Fibroblast of lung (primary cell): Measurements from ENCODE around the gene TLR6. TPM values are rescaled to one million over a fixed set of nuclear protein-coding genes. Genes with fewer than 3 reads are reported as not detected.

Experiments used
- DNase-seq, 2 donors: peaks; one replicate each; pipeline versions ENCODE4 v3.0.0 to v3.0.0-alpha.2; 2010; ENCODE audit warnings: low read depth in 2 of 2
- H2AFZ ChIP-seq: 2 replicates; pipeline ENCODE4 v1.5.1; 2012; ENCODE audit warnings: low read length, control low read depth, inconsistent platforms
- H3K27ac ChIP-seq: 2 replicates; pipeline ENCODE4 v1.5.1; 2011; ENCODE audit warnings: low read length, control low read depth; ENCODE audit not compliant: insufficient read depth
- H3K27me3 ChIP-seq: 2 replicates; pipeline ENCODE4 v1.5.1; 2011; ENCODE audit warnings: mild to moderate bottlenecking, low read length; ENCODE audit not compliant: control insufficient read depth, insufficient read depth
- H3K36me3 ChIP-seq: 2 replicates; pipeline ENCODE4 v1.5.1; 2011; ENCODE audit warnings: low read length; ENCODE audit not compliant: control insufficient read depth, insufficient read depth
- H3K4me1 ChIP-seq: 2 replicates; pipeline ENCODE4 v1.5.1; 2011; ENCODE audit warnings: low read length; ENCODE audit not compliant: control insufficient read depth, insufficient read depth; ENCODE audit errors: extremely low read depth
- H3K4me2 ChIP-seq: 2 replicates; pipeline ENCODE4 v1.5.1; 2011; ENCODE audit warnings: low read length, control low read depth; ENCODE audit not compliant: insufficient read depth; ENCODE audit errors: extremely low read depth
- H3K4me3 ChIP-seq, 4 experiments: fragments of 200-600 bp in 1 of 4; sonication (generic) in 1 of 4; replicated peaks in 1 of 4; 2 replicates each; pipeline ENCODE4 v1.5.1; 2011 to 2016; ENCODE audit warnings: low read length in 4 of 4, low read depth in 3 of 4, mild to moderate bottlenecking in 3 of 4, control low read depth in 2 of 4, inconsistent platforms in 1 of 4, mixed read lengths in 1 of 4; ENCODE audit not compliant: insufficient read depth in 1 of 4; ENCODE audit errors: control extremely low read depth in 1 of 4
- H3K79me2 ChIP-seq: 2 replicates; pipeline ENCODE4 v1.5.1; 2012; ENCODE audit warnings: mild to moderate bottlenecking, low read length, inconsistent platforms; ENCODE audit not compliant: control insufficient read depth, insufficient read depth
- H3K9ac ChIP-seq: 2 replicates; pipeline ENCODE4 v1.5.1; 2011; ENCODE audit warnings: mild to moderate bottlenecking, low read length, control low read depth; ENCODE audit not compliant: insufficient read depth
- H3K9me3 ChIP-seq: 2 replicates; pipeline ENCODE4 v1.5.1; 2012; ENCODE audit warnings: low read depth, low read length; ENCODE audit not compliant: control insufficient read depth, insufficient read depth
- H4K20me1 ChIP-seq: 2 replicates; pipeline ENCODE4 v1.5.1; 2011; ENCODE audit warnings: low read length; ENCODE audit not compliant: control insufficient read depth, insufficient read depth; ENCODE audit errors: extremely low read depth
- EZH2 ChIP-seq: IDR thresholded peaks from 2 replicates; pipeline ENCODE4 v1.5.1; 2012; ENCODE audit warnings: low read length, control low read depth, mild to moderate bottlenecking; ENCODE audit errors: missing control alignments
- polyA plus RNA-seq, 2 donors: library from polyadenylated mRNA; depleted of rRNA in 1 of 2; stranded (reverse) in 1 of 2; unstranded in 1 of 2; fragments of >200 nt; gene quantifications; 2 replicates each; pipeline ENCODE4 v1.2.1, GENCODE V29; 2011 to 2012; ENCODE audit warnings: missing spikeins in 1 of 2
- total RNA-seq: library from RNA; depleted of rRNA; stranded (reverse); fragments of >200 nt; gene quantifications from 2 replicates; pipeline ENCODE4 v1.2.1, GENCODE V29; 2014
- TF ChIP-seq, protein P1 (sequence below), 2 donors: IDR thresholded peaks in 1 of 2; conservative IDR thresholded peaks in 1 of 2; 1 replicate in 1 of 2; 2 replicates in 1 of 2; pipeline ENCODE4 v1.5.1; 2011 to 2012; ENCODE audit warnings: low read length in 2 of 2, control low read depth in 1 of 2, inconsistent platforms in 1 of 2, low read depth in 1 of 2, mild to moderate bottlenecking in 1 of 2

The TLR6 gene
- total and polyA plus RNA-seq, 2 donors (not counting 1 experiment from before 2014, with no cell fraction given): 1.9 to 2.3 TPM

DNA sequence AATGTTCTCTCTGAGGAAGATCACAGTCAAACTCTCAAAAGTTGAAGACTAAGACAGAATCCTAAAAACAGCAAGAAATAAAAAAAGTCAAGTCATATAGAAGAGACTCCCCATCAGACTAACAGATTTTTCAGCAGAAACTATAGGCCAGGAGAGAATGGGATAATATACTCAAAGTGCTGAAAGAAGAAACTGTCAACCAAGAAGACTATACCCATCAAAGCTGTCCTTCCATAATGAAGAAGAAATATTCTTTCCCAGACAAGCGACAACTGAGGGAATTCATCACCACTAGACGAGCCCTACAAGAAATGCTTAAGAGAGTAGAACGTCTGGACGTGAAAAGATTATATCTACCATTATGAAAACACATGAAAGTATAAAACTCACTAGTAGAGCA is 22.0 kb downstream of the TLR6 start:
- H3K27ac ChIP-seq: no peak overlapping the region
- no peak for DNase-seq
- H4K20me1 ChIP-seq: no peaks in the 10 kb centered on the region
- no peaks in the 10 kb centered on the region for H3K9me3 ChIP-seq
- no peak for TF ChIP-seq EZH2
- TF ChIP-seq, protein P1, sequence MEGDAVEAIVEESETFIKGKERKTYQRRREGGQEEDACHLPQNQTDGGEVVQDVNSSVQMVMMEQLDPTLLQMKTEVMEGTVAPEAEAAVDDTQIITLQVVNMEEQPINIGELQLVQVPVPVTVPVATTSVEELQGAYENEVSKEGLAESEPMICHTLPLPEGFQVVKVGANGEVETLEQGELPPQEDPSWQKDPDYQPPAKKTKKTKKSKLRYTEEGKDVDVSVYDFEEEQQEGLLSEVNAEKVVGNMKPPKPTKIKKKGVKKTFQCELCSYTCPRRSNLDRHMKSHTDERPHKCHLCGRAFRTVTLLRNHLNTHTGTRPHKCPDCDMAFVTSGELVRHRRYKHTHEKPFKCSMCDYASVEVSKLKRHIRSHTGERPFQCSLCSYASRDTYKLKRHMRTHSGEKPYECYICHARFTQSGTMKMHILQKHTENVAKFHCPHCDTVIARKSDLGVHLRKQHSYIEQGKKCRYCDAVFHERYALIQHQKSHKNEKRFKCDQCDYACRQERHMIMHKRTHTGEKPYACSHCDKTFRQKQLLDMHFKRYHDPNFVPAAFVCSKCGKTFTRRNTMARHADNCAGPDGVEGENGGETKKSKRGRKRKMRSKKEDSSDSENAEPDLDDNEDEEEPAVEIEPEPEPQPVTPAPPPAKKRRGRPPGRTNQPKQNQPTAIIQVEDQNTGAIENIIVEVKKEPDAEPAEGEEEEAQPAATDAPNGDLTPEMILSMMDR (conservative IDR thresholded peaks at IDR 0.05 in 1 of 2, IDR thresholded peaks at IDR 0.05 in 1 of 2; ENCODE audit: low read depth in 1 of 2, low read length in 2 of 2): no peak
- no peaks in the 10 kb centered on the region for H3K36me3 ChIP-seq
- no peaks in the 10 kb centered on the region for H3K4me1 ChIP-seq
- no peak overlapping the region for H3K4me3 ChIP-seq
- H2AFZ ChIP-seq: no peak overlapping the region
- no peak overlapping the region for H3K9ac ChIP-seq
- no peaks in the 10 kb centered on the region for H3K79me2 ChIP-seq
- no peak overlapping the region for H3K4me2 ChIP-seq
- no peaks in the 10 kb centered on the region for H3K27me3 ChIP-seq

DNA sequence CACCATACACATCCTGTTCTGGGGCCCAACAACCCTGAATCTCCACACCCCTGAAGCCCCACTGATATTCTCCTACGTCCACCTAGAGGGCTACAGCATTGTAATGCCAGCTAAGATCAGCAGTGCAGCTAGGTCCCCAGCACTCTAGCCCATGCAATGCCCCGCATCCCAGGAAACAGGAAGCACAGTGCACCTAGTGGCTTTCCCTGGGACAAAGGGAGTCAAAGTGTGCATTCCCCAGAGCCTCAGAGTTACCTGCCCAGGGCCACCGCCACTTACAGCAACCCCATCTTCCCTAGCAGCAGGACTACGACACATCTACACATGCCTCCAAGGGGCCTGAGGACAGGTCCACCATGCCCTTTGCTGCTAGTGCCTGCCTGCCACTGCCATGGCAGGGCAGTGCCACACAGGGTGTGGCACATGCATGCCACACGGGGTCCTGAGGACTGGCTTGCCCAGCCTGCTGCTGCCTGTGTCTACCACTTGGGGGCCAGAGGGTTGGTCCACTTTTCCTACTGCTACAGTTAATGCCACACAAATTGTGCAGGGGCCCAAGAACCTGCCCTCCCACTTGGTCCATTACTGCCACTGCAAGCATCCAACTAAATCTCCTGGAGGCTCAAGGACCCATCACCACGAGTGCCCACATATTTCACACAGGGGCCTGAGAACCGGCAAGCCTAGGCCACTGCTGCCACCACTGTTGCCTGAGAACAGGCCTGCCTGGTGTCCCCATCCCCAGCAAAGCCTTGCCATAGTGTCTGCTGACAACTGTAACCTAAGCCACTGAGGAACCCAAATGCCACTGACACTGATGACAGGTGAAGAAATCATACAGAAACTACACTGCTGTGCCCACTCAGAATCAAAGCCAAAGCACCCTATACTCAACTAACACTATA is 23.7 kb downstream of the TLR6 start:
- no peak overlapping the region for H3K4me3 ChIP-seq
- no peaks in the 10 kb centered on the region for H3K79me2 ChIP-seq
- DNase-seq: no peak
- no peaks in the 10 kb centered on the region for H3K27me3 ChIP-seq
- H3K36me3 ChIP-seq: no peaks in the 10 kb centered on the region
- TF ChIP-seq EZH2: no peak
- TF ChIP-seq, protein P1 (conservative IDR thresholded peaks at IDR 0.05 in 1 of 2, IDR thresholded peaks at IDR 0.05 in 1 of 2; ENCODE audit: low read depth in 1 of 2, low read length in 2 of 2): no peak
- no peak overlapping the region for H3K27ac ChIP-seq
- H4K20me1 ChIP-seq: no peaks in the 10 kb centered on the region
- H3K4me1 ChIP-seq: no peaks in the 10 kb centered on the region
- no peaks in the 10 kb centered on the region for H3K9me3 ChIP-seq
- no peak overlapping the region for H2AFZ ChIP-seq
- no peak overlapping the region for H3K4me2 ChIP-seq
- no peak overlapping the region for H3K9ac ChIP-seq

DNA sequence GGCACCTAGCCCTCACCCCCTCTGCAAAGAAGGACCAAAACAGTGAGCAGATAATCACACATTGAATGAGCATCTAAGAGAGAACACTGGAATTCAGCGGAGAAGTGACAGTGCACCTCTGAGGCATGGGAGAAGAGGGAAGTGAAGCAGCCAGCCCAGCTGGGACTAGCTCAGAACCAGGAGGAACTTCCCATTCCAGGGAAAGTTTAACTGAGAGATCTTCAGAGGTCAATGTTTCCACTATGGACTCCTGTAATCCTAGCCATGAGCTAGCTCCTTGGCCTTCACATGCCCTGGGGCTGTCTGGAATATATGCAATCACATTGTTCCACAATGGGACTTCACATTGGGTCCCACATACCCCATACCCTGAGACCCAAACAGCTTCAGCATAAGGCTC is 24.4 kb downstream of the TLR6 start:
- Histone ChIP-seq H3K79me2 (no peaks in the 10 kb centered on the region), H2AFZ (no peak overlapping the region), H3K4me2 (no peak overlapping the region), H3K9ac (no peak overlapping the region), H3K27me3 (no peaks in the 10 kb centered on the region), H3K36me3 (no peaks in the 10 kb centered on the region), H3K9me3 (no peaks in the 10 kb centered on the region), H3K27ac (no peak overlapping the region), H3K4me1 (no peaks in the 10 kb centered on the region), H3K4me3 (no peak overlapping the region), H4K20me1 (no peaks in the 10 kb centered on the region)
- no peak for DNase-seq
- TF ChIP-seq, protein P1 (conservative IDR thresholded peaks at IDR 0.05 in 1 of 2, IDR thresholded peaks at IDR 0.05 in 1 of 2; ENCODE audit: low read depth in 1 of 2, low read length in 2 of 2): no peak
- TF ChIP-seq EZH2: no peak
